T follicular helper cell (primary cell): ENCODE measurements around the gene DLEC1.
A peak's percentile ranks its signal among the peaks of the same experiment; 100 is the strongest.

Experiments used
- DNase-seq: peaks from one replicate; pipeline ENCODE4 v3.0.0-alpha.2; 2020; ENCODE audit warnings: low read depth

DLEC1 gene

DNA sequence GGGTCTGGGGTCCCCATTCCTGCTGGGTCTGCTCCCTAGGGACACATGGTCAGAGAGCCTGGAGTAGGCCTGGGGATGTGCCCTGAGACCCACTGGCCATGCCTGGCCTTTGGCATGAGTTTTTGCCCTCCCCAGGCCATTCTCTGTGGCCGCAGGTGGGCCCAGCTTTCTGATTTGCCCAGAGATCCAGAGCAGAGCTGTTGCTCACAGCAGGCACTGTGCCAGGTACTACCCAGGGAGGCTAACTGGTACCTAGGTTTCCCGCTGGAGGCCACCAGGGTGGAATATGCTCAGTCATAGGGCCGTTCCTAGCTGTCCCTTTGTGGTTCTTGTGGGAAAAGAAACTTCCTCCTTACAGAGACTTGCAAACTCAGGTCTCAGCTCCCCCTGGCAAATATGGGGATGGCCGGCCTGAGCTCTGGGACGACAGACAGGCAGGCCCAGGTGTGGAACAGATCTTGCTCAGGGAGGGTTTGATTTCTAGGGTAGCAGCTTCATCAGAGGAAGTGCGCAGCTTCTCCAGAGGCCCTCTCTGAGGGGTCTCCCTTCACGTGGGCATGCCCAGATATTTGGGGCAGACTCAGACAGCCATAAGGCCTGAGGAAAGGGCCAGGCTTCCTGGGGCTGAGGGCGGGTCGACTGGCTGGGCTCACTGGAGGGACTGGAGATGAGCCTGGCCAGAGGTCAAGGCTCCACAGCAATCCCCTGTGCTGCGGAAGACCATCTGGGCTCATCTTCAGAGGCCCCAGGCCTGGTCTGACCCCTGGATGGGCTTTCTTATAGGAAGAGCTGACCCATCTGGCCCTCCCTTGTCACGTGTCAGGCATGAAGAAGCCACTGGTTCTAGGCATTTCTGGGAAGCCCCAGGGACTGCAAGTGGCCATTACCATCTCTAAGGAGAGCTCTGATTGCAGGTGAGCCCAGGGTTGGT lies 69.9 kb downstream of the DLEC1 start:
- DNase-seq = no peak

DNA sequence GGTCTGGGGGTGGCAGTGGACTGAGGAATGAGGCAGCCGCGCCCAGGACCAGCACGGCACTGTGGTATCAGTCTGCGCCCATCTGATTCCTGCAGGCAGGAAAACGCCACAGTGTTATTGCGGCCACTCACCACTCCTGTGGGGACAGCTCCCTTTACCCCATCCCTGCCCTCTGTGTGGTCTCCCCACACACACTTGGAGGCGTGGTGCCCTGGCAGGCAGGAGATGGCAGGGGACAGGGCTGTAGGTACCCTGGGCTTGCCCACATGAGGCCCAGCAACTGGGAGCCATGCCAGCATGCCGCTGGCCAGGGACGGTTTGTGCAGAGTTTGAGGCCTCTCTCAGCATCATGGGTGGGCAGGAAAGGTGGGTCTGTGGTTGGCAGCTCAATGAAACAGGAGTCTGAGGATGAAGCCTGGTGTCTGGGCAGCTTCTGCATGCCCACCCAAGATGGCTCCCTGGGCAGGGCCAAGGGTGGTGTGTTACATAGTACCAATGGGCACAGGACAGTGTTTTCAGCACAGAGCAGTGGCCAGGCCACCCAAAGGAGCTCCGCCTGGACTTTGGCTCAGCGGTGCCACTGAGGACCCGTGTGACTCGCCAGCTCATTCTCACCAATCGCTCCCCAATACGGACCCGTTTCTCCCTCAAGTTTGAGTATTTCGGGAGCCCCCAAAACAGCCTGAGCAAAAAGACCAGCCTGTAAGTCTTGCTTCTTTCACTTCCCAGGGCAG lies 70.7 kb downstream of the DLEC1 start:
- no peak for DNase-seq

DNA sequence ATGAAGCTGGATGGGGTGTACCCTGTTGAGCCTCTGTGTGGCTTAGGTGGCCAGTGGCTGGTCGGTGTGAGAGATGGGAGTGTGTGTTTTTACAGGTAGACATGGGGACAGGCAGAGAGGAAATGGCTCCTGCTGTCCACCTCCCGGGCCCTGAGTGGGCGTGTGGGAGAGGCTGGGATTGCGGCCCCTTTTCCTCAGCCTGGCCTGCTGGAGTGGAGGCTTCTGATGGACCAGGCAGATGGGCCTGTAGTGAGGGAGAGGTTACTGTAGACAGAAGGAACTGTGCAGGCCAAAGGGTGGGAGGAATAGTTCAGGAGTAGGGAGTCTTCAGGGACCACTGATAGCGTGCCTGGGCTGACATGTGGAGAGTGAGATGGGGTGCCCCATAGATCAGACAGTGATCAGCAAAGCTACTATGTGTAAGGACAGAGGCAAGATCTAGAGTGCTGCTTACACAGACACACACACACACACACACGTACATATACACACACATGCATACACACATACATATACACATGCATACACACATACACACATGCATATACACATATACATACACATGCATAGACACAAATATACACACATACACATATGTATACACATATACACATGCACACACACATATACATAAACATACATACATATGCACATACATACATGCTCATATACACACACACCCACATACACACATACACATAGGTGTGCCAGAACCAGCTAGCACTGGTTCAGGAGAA lies 71.5 kb downstream of the DLEC1 start:
- no peak for DNase-seq

DNA sequence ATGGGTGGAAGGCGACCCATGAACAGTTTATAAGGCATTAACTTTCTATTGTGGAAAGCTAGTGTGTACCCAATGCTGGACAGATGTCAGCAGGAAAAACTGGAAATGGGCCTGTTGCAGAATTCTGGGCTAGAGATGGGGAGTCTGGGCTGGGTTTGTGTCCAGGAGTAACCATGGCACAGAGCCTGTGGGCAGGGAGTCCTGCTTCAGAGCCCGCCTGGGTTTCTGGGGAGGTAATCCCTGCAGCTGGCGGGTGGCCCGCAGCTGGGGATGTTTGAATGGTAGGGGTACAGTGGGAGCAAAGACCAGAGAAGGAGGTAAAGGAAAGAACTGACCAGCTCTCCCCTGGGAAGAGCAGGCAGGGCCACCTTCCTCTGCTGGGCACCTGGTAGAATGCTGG lies 72.2 kb downstream of the DLEC1 start:
- no peak for DNase-seq

DNA sequence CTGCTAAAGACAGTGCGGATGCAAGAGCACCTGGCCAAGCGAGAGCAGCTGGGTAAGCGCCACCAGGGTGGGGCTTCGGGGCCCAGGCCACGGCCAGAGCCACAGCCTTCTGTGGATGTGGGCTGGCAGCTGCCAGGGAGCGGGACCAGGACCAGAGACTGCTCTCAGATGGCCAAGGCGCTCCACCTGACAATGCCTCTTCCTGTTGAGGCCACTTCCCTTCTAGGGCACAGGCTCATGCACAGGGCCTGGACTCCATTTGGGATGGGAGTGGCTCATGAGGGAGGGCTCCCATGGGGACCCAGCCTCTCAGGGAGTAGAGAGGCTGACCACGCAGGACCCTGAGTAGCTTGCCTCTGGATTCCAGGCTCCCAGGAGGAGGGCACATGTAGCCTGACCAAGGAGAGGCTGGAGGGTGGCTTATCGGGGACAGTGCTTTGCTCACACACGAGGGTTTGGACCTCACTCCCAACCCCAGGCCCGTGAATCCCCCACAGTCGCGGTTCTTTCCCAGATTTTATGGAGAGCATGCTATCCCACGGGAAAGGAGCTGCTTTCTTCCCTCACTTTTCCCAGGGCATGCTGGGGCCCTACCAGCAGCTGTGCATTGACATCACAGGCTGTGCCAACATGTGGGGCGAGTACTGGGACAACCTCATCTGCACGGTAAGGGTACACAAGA lies 72.8 kb downstream of the DLEC1 start:
- DNase-seq = no peak

DNA sequence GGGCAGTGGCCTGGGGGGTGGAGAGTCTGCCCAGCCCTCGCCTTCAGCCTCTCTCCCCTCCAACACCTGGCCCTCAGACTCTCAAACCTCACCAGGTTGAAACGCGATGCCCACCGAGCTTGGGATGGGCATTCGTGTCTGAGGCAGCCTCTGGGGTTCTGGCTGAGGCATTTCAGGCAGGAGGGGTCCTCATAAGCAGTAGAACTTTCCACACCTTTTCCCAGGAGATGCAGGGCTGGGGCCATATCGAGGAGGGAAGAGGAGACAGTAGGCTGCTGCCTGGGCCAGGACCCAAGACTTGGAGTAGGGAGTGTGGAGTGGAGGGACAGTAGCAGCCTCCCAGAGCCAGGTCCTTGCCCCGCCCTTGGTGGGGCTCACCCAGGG lies 73.4 kb downstream of the DLEC1 start:
- no peak for DNase-seq

DNA sequence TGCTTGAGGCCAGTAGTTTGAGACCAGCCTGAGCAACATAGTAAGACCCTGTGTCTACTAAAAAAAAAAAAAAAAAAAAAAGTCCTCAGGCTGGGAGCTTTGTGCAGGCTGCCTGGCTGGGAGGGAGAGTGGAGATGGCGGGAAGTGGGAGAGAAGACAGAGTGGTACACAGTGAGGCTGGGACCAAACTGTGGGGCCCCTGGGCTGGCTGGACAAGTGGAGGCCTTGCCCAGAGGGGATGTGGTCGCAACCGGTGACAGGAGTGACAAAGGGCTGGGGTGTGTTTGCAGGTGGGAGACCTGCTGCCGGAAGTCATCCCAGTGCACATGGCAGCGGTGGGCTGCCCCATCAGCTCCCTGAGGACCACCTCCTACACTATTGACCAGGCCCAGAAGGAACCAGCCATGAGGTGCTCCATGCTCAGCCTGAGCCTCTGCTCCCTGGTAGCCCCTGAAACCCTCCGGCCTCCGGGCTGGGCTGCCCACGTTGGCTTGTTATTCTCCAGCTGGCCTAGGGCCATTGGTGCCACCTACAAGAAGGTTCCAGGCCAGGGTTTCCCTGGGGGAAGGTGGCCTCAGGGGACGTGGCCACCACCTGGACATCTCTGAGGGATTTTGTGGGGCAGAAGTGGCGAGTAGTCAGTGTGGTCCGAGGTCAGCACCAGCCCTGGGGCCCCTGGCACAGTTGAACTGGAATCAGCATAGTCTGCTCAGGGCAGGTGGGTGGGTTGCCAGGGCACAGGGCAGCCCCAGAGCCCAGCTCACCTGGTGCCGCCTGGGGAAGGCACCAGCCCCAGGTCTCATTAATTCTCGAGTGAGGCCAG lies 75.3 kb downstream of the DLEC1 start:
- DNase-seq = no peak

DNA sequence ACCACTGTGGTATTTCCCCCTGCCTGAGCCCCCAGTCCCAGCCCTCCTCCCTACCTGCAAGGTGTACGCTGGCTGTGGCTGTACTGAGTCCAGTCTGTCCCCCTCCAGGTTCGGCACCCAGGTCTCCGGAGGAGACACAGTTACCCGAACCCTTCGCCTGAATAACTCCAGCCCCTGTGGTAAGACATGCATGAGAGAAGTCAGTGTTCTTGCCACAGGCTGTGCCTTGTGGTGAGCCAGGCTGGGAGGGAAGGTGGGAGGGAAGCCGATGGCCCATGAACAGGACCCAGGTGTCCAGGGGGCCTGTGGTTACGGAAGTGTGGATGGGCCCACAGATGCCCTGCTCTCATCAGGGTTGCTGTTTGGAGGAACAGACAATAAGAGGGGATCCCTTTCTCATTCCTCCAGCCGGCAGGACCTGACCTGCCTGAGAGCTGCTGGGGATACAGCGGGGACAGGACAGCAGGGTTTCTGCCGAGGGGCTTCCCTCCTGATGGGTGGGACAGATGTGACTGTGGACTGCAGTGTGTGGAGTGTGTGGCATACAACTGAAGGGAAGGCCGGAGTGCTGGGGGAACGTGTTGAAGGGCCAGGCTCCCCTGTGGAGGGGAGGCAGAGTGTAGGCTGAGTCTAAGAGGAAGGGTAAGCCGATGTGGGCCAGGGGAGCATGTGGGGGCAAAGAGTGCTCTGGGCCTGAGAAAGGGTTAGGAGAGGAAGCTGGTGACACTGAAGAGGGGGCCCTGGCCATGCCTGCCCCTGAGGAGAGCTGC lies 76.1 kb downstream of the DLEC1 start:
- no peak for DNase-seq

DNA sequence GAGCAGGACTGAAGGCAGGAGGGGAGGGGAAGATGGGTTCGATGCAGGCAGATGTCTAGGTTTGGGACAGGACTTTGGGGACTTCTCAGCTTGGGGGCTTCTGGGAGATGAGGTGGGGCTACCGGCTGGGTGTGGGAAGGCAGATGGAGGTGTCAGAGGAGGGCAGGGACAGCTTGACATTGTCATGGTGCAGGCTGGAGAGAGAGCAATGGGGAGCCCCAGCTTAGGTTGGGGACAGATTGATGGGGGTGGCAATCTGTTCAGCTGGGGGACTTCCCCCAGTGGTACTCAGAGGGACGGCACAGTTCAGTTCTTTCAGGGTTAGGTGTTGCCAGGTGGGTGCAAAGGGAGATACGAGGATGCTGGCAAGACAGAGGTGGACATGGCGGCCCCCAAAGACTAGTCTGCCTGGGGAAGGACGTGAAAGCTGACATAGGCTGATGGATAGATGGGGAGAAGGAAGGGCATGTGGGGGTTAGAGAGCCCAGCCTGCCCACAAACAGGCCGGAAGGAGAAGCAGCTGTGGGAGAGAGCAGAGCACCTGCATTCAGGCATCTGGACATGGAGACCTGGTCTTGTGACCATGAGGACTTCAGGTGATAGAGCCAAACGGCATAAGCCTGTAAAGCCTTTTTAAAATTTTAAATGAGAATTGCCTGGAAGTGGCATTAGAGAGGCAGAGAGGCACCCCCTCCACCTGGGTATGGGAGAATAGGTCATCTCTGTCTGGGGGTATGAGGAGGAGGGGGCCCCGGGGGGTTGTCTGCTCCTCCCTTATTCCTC lies 76.8 kb downstream of the DLEC1 start:
- DNase-seq = no peak

DNA sequence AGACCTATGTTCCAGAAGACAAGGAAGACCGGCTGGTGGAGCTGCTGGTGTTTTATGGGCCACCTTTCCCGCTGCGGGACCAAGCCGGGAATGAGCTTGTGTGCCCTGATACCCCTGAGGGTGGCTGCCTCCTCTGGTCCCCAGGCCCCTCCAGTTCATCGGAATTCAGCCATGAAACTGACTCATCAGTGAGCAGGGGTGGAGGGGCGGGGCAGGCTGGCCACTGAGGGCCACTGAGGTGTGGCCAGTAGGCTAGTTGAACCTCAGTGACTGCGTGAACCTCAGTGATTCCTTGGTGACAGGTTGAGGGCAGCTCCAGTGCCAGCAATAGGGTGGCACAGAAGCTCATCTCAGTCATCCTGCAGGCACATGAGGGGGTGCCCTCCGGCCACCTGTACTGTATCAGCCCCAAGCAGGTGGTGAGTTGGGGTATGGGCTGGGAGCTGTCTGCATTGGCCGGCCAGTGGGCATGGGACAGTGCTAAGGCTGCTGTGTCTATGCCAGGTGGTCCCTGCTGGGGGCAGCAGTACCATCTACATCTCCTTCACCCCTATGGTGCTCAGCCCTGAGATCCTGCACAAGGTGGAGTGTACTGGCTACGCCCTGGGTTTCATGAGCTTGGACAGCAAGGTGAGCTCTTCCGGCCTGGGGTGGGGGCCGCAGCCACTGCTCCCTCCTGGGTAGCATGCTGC lies 77.6 kb downstream of the DLEC1 start:
- DNase-seq = no peak

DNA sequence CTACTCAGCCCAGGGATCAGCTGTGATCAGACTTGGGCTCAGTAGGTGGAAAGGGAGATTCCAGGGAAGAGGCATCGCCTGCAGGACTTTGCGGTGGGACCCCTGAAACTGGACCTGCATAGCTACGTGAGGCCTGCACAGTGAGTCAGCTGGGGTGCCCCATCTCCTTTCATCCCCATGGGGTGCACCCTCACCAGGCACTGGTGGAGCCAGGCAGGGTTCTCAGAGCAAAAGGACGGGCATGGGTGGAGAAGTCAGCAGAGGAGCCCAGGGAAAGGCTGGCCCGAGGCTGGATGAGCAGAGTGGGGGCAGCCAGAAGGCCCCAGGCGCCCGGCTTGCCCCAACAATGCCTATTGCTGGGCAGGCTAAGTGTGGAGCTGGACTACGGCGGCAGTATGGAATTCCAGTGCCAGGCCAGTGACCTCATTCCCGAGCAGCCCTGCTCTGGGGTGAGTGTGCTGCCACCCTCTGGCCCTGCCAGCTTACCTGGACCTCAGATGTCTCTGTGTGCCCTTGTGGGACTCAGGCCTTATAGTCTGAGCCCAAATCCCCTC lies 78.2 kb downstream of the DLEC1 start:
- DNase-seq = no peak

DNA sequence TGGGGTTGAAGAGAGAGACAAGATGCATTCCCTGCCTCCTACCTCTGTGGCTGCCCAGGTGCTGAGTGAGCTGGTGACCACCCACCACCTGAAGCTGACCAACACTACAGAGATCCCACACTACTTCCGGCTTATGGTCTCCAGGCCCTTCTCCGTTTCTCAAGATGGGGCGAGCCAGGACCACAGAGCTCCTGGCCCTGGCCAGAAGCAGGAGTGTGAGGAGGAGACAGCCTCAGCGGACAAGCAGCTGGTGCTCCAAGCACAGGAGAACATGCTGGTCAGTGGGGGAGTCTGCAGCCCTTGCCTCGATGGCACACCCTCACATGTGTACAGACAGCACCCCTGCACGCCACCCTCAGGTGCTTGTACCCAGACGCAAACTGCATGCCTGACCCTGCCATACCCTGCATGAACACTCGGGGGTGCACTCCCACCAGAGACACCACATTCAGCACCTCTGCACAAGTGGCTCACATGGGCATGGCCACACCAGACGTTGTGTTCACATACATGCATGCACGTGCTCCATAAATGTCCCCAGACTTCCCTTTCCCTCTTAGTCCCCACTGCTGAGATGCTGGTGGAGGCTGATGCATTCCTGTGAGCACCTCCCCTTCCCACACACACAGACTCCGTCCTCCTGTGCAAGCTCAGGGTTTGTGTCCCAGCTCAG lies 78.9 kb downstream of the DLEC1 start:
- DNase-seq = peak; percentile 55

DNA sequence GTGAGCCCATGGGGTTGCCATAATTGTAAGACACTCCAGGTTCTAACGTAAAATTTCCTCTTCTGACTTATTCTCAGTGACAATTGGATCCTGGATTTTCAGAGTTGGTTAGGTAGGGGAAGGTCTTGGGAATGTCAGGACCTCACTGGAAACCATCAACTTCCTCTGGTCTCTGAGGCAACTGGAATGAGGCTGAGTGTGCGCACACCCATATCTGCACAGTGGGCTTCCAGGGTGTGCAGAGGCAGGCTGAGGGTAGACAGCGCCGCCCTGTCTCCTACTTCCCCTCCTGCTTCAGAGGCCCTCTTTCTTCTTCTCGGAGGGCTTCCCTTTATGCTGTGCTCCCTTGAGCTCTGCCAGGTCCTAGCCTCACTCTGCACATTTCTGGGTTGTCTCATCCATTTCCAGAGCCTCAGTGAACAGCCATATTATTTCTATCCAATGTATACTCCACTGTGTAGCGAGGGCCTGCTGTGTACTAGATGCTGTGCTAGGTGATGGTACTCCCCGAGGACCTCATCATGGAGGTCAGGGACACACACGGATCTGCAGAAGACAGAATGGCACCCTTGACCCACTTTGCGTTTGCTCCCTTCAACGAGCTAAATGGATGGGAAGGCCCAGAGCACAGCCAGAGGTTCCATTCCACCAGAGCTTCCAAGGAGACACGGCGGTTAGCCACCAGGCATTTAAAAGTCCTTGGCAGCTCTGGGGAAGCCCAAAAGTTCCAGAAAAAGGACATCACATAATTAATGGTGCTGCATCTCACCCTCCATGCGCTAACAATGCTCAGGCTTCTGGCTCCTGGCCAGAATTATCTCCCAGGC lies 79.6 kb downstream of the DLEC1 start:
- DNase-seq = no peak

DNA sequence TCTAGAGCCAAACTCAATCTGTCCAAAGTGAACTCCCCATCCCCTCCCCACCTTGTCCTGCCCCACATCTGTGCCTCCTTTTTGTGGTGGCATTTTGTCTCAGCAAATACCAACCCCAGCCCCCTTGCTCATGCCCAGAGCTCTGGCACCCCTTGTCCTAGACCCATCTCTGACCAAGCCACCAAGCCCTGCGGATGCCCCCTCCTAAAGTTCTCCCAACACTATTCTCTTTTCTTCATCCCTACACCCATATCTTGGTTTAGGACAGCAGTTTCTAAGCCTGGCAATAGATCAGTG lies 80.2 kb downstream of the DLEC1 start:
- DNase-seq = no peak

DNA sequence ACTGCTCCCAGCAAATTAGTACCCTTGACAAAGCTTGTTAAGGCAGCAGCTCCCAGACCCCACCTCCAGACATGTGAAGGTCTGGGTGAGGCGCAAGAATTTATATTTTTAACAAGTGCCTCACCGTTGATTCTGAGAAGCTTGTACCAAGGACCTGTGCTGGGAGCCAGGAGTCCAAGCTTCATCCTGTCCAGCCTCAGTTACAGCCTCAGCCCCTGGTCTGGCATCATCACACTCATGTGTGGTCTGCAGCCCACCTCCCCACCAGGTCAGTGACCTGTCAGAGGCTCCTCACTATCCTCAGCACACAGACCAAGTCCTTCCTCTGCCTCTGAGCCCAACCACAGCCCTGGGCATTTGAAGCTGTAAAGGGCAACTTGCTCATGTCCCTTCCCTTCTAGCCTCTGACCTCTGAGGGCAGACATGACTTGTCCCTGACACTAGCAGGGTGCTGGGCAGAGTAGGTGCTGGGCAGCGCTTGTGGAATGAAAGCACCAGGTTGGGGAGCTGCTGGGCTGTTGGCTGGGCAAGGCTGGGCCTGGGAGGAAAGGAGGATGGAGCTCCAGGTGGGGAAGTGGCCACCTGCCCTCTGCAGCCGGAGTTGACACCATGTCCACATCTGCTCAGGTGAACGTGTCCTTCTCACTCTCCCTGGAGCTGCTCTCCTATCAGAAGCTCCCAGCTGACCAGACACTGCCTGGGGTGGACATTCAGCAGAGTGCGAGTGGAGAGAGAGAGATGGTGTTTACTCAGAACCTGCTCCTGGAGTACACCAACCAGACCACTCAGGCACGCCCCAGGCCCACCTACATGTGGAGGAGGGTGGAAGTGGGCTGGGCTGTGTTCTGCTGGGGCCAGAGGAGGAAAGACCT lies 81.0 kb downstream of the DLEC1 start:
- DNase-seq = no peak

DNA sequence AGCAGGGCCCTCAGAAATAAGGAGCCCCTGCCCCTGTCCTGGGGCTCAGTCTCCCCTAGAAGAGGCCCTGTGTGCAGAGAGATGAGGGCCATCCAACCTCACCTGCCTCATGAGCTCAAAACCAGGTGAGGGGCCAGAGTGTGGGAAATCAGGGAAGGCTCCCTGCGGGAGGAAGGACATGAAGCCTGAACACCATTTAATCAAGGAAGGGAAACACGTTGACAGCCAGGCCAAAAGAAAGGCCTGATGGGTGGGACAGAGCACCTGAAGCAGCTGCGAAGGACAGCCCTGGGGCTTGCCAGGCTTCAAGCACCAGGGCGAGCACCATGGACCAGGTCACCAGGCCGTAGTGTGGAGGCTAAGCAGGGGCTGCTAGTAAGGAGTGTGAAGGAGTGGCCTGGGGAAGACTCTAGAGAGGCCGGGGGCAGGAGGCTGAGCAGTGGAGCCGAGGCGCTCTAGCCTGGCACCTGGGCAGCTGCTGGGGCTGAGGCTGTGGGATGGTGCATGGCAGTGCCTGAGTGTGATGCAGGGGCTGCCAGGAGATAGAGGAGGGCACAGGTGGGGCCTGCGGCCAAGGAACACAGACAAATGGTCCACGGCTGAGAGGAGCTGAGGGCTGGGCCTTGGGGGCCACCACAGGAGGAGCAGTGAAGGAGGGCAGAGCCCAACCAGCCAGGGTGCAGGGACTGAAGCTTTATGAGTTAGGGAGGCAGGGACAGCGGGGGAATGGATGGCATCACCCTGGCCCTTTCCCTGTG lies 81.9 kb downstream of the DLEC1 start:
- DNase-seq = no peak
